ENCODE data around the gene ZNF341. TPM values are rescaled to one million over a fixed set of nuclear protein-coding genes. Genes with fewer than 3 reads are reported as not detected.

ZNF341 gene
- polyA plus RNA-seq, 1 experiment, result 2.9 TPM

GRCh38 chr20:33825340-33826269, 93.8 kb downstream of the ZNF341 start:
- H3K36me3 ChIP-seq (ENCODE audit: control insufficient read depth, insufficient read depth, low read length), result no peaks in the 10 kb centered on the region
- no peaks in the 10 kb centered on the region for H3K27me3 ChIP-seq (ENCODE audit: control insufficient read depth, insufficient read depth, low read length)
- CTCF ChIA-PET, result interaction anchor here (1.2 to 1.8 kb wide), 3 partner anchors 10 to 304 kb away, joined by 3 to 7 read pairs (median 4); partner anchors contain the start of gene CHMP4B
- DNase-seq (ENCODE audit: low read depth), result no peak
- POLR2A ChIA-PET, result no interaction called here
- TF ChIP-seq CTCF (IDR thresholded peaks at IDR 0.05; ENCODE audit: insufficient read depth, low read depth, low read length), result no peak
- no peak overlapping the region for H3K4me3 ChIP-seq (ENCODE audit: low read depth, low read length)

- H3K36me3 ChIP-seq (ENCODE audit: control insufficient read depth, insufficient read depth, low read length), result no peaks in the 10 kb centered on the region
- POLR2A ChIA-PET, result interaction anchor here (0.6 kb wide), 1 partner anchor 167 kb away, joined by 9 read pairs; no protein-coding TSS in a partner anchor
- CTCF ChIA-PET, result interaction anchor here (1.2 to 1.8 kb wide), 4 partner anchors 9 to 303 kb away, joined by 3 to 7 read pairs (median 4); partner anchors contain the start of gene CHMP4B
- no peak for DNase-seq (ENCODE audit: low read depth)
- no peak overlapping the region for H3K4me3 ChIP-seq (ENCODE audit: low read depth, low read length)
- H3K27me3 ChIP-seq (ENCODE audit: control insufficient read depth, insufficient read depth, low read length), result no peaks in the 10 kb centered on the region
- no peak for TF ChIP-seq CTCF (IDR thresholded peaks at IDR 0.05; ENCODE audit: insufficient read depth, low read depth, low read length)
These were observed 94.6 kb downstream of the ZNF341 start for GRCh38 chr20:33826270-33826897.

GRCh38 chr20:33827109-33827508, 95.3 kb downstream of the ZNF341 start:
- ChIA-PET CTCF (interaction anchor here (0.9 to 1.8 kb wide), 3 partner anchors 13 to 243 kb away, joined by 3 to 7 read pairs (median 3); partner anchors contain the start of gene CHMP4B), POLR2A (no interaction called here)
- H3K27me3 ChIP-seq (ENCODE audit: control insufficient read depth, insufficient read depth, low read length), result no peaks in the 10 kb centered on the region

GRCh38 chr20:33827634-33828325, 96.0 kb downstream of the ZNF341 start:
- Histone ChIP-seq H3K4me3 (ENCODE audit: low read depth, low read length) (no peak overlapping the region), H3K36me3 (ENCODE audit: control insufficient read depth, insufficient read depth, low read length) (no peaks in the 10 kb centered on the region), H3K27me3 (ENCODE audit: control insufficient read depth, insufficient read depth, low read length) (no peaks in the 10 kb centered on the region)
- no peak for TF ChIP-seq CTCF (IDR thresholded peaks at IDR 0.05; ENCODE audit: insufficient read depth, low read depth, low read length)
- ChIA-PET POLR2A (no interaction called here), CTCF (interaction anchor here (0.9 to 1.8 kb wide), 3 partner anchors 14 to 242 kb away, joined by 3 to 7 read pairs (median 3); partner anchors contain the start of gene CHMP4B)
- DNase-seq (ENCODE audit: low read depth), result no peak

More at GRCh38 chr20:33827109-33827508, 95.3 kb downstream of the ZNF341 start:
- no peak for DNase-seq (ENCODE audit: low read depth)
- Histone ChIP-seq H3K36me3 (ENCODE audit: control insufficient read depth, insufficient read depth, low read length) (no peaks in the 10 kb centered on the region), H3K4me3 (ENCODE audit: low read depth, low read length) (no peak overlapping the region)
- TF ChIP-seq CTCF (IDR thresholded peaks at IDR 0.05; ENCODE audit: insufficient read depth, low read depth, low read length), result no peak
